HEK293 (cell line): ENCODE measurements around the gene SRSF1.

ENCODE experiments used
- EGR2 ChIP-seq: fragments of 450-650 bp; formaldehyde crosslinking; IDR thresholded peaks from 2 replicates; pipeline ENCODE4 v1.5.1; 2016; ENCODE audit warnings: low read depth, missing biosample characterization, missing genetic modification characterization
- GFI1B ChIP-seq: fragments of 450-650 bp; formaldehyde crosslinking; IDR thresholded peaks from 2 replicates; pipeline ENCODE4 v1.5.1; 2016; ENCODE audit warnings: missing biosample characterization, missing genetic modification characterization
- GLIS1 ChIP-seq: fragments of 450-650 bp; formaldehyde crosslinking; IDR thresholded peaks from 2 replicates; pipeline ENCODE4 v1.5.1; 2016; ENCODE audit warnings: missing biosample characterization, missing genetic modification characterization
- HOXC10 ChIP-seq: sonication (generic); formaldehyde crosslinking; IDR thresholded peaks from 2 replicates; pipeline ENCODE4 v1.8.1; 2023; ENCODE audit warnings: mild to moderate bottlenecking, missing genetic modification reagents
- KLF7 ChIP-seq: fragments of 450-650 bp; formaldehyde crosslinking; IDR thresholded peaks from 2 replicates; pipeline ENCODE4 v1.5.1; 2016; ENCODE audit warnings: missing biosample characterization, missing genetic modification characterization, borderline replicate concordance
- KLF9 ChIP-seq: fragments of 450-650 bp; formaldehyde crosslinking; IDR thresholded peaks from 2 replicates; pipeline ENCODE4 v1.5.1; 2016; ENCODE audit warnings: missing biosample characterization, missing genetic modification characterization, low read depth
- OSR2 ChIP-seq: fragments of 450-650 bp; formaldehyde crosslinking; IDR thresholded peaks from 2 replicates; pipeline ENCODE4 v1.5.1; 2016; ENCODE audit warnings: missing biosample characterization, missing genetic modification characterization
- RBAK ChIP-seq: fragments of 450-650 bp; formaldehyde crosslinking; IDR thresholded peaks from 2 replicates; pipeline ENCODE4 v1.5.1; 2016; ENCODE audit warnings: missing biosample characterization, missing genetic modification characterization
- SCRT1 ChIP-seq: fragments of 450-650 bp; formaldehyde crosslinking; IDR thresholded peaks from 2 replicates; pipeline ENCODE4 v1.5.1; 2016; ENCODE audit warnings: missing biosample characterization, missing genetic modification characterization, borderline replicate concordance
- SP3 ChIP-seq: fragments of 450-650 bp; formaldehyde crosslinking; IDR thresholded peaks from 2 replicates; pipeline ENCODE4 v1.5.1; 2016; ENCODE audit warnings: missing biosample characterization, missing genetic modification characterization
- WT1 ChIP-seq: fragments of 450-650 bp; formaldehyde crosslinking; IDR thresholded peaks from 2 replicates; pipeline ENCODE4 v1.5.1; 2016; ENCODE audit warnings: missing biosample characterization, missing genetic modification characterization
- ZBTB11 ChIP-seq: fragments of 450-650 bp; formaldehyde crosslinking; conservative IDR thresholded peaks from 2 replicates; pipeline ENCODE4 v1.5.1; 2016; ENCODE audit warnings: low read depth, missing biosample characterization, missing genetic modification characterization
- ZBTB21 ChIP-seq: fragments of 450-650 bp; formaldehyde crosslinking; IDR thresholded peaks from 2 replicates; pipeline ENCODE4 v1.5.1; 2017; ENCODE audit warnings: missing biosample characterization, missing genetic modification characterization
- ZBTB26 ChIP-seq: fragments of 450-650 bp; formaldehyde crosslinking; optimal IDR thresholded peaks from 2 replicates; pipeline ENCODE3; 2016; ENCODE audit warnings: missing biosample characterization, mild to moderate bottlenecking, missing genetic modification characterization
- ZEB2 ChIP-seq: fragments of 450-650 bp; formaldehyde crosslinking; IDR thresholded peaks from 2 replicates; pipeline ENCODE4 v1.5.1; 2016; ENCODE audit warnings: missing biosample characterization, missing genetic modification characterization
- ZFP69B ChIP-seq: fragments of 450-650 bp; formaldehyde crosslinking; IDR thresholded peaks from 2 replicates; pipeline ENCODE4 v1.5.1; 2016; ENCODE audit warnings: missing biosample characterization, missing genetic modification characterization
- ZNF112 ChIP-seq: fragments of 450-650 bp; formaldehyde crosslinking; IDR thresholded peaks from 2 replicates; pipeline ENCODE4 v1.5.0; 2017; ENCODE audit warnings: missing biosample characterization, missing genetic modification characterization
- ZNF138 ChIP-seq: fragments of 450-650 bp; formaldehyde crosslinking; IDR thresholded peaks from 2 replicates; pipeline ENCODE4 v1.5.1; 2016; ENCODE audit warnings: missing biosample characterization, missing genetic modification characterization, borderline replicate concordance
- ZNF223 ChIP-seq: fragments of 450-650 bp; formaldehyde crosslinking; IDR thresholded peaks from 2 replicates; pipeline ENCODE4 v1.5.1; 2016; ENCODE audit warnings: missing biosample characterization, missing genetic modification characterization
- ZNF248 ChIP-seq: fragments of 450-650 bp; formaldehyde crosslinking; IDR thresholded peaks from 2 replicates; pipeline ENCODE4 v1.5.1; 2017; ENCODE audit warnings: missing biosample characterization, missing genetic modification characterization
- ZNF266 ChIP-seq: fragments of 450-650 bp; formaldehyde crosslinking; IDR thresholded peaks from 2 replicates; pipeline ENCODE4 v1.5.1; 2016; ENCODE audit warnings: missing biosample characterization, missing genetic modification characterization, low read depth
- ZNF311 ChIP-seq: fragments of 450-650 bp; formaldehyde crosslinking; IDR thresholded peaks from 2 replicates; pipeline ENCODE4 v1.5.1; 2017; ENCODE audit warnings: missing biosample characterization, missing genetic modification characterization, borderline replicate concordance
- ZNF335 ChIP-seq: fragments of 450-650 bp; formaldehyde crosslinking; conservative IDR thresholded peaks from 2 replicates; pipeline ENCODE4 v1.5.1; 2016; ENCODE audit warnings: missing biosample characterization, missing genetic modification characterization
- ZNF341 ChIP-seq: fragments of 450-650 bp; formaldehyde crosslinking; IDR thresholded peaks from 2 replicates; pipeline ENCODE4; 2016; ENCODE audit warnings: low read depth, missing biosample characterization, missing genetic modification characterization
- ZNF398 ChIP-seq: fragments of 450-650 bp; formaldehyde crosslinking; IDR thresholded peaks from 2 replicates; pipeline ENCODE4 v1.5.1; 2017; ENCODE audit warnings: missing biosample characterization, missing genetic modification characterization
- ZNF404 ChIP-seq: fragments of 450-650 bp; formaldehyde crosslinking; IDR thresholded peaks from 2 replicates; pipeline ENCODE4 v1.5.1; 2017; ENCODE audit warnings: missing biosample characterization, missing genetic modification characterization
- ZNF423 ChIP-seq: fragments of 450-650 bp; formaldehyde crosslinking; IDR thresholded peaks from 2 replicates; pipeline ENCODE4 v1.5.1; 2016; ENCODE audit warnings: missing biosample characterization, missing genetic modification characterization
- ZNF514 ChIP-seq: fragments of 450-650 bp; formaldehyde crosslinking; IDR thresholded peaks from 2 replicates; pipeline ENCODE4 v1.5.1; 2016; ENCODE audit warnings: missing biosample characterization, missing genetic modification characterization
- ZNF624 ChIP-seq: fragments of 450-650 bp; formaldehyde crosslinking; IDR thresholded peaks from 2 replicates; pipeline ENCODE4 v1.5.1; 2017; ENCODE audit warnings: missing biosample characterization, missing genetic modification characterization
- TF ChIP-seq, protein P1 (sequence below): fragments of 450-650 bp; formaldehyde crosslinking; IDR thresholded peaks from 2 replicates; pipeline ENCODE4 v1.5.1; 2016; ENCODE audit warnings: missing biosample characterization, missing genetic modification characterization
- TF ChIP-seq, protein P2 (sequence below): fragments of 450-650 bp; formaldehyde crosslinking; IDR thresholded peaks from 2 replicates; pipeline ENCODE4 v1.5.1; 2017; ENCODE audit warnings: missing biosample characterization, missing genetic modification characterization

SRSF1 gene

DNA sequence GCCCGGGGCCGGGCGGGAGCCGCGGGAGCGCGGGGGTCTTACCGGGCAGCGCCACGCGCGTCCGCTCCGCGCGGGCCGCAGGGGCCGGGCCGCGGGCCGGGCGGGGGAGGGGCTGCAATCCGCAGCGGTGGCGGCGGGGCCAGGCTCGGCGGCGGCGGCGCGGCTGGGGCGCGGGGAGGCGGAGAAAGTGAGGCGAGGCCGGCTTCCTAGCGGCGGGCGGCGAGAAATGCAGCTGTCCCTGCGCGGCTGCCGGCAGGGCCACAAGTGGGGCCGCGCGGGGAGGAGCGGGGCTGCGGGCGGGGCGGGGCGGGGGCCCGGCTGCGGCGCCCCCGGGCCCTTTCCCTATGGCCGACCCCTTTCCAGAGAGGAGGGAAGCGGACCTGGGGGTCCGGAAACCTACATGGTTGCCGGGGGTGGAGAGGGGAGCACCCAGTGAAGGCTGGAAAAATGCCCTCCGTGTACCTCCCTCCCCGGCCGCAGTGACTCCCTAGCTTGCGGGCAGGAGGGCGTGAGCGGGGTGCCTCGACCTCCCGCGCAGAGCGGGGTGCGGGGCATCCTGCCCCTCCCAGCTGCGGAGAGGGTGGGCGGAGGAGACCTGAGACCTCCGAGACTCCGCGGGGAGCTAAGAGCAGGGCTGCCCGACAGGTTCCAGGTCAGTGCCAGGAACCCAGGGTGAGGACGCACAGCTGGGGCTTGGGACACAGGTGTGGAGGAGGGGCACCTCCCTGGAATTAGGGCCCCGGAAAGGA is 51.7 kb downstream of the SRSF1 start, which contains the start of gene CUEDC1 (continued):
- TF ChIP-seq KLF7 (tag by site-specific recombination), result no peak
- TF ChIP-seq SCRT1 (tag by site-specific recombination), result peak; percentile 30; the same call in 1 of the 2 replicates
- no peak for TF ChIP-seq OSR2 (tag by site-specific recombination)
- peak; percentile 78 for TF ChIP-seq ZNF398 (tag by site-specific recombination)
- TF ChIP-seq ZNF335 (tag by site-specific recombination), result peak; percentile 78
- TF ChIP-seq, protein P1, sequence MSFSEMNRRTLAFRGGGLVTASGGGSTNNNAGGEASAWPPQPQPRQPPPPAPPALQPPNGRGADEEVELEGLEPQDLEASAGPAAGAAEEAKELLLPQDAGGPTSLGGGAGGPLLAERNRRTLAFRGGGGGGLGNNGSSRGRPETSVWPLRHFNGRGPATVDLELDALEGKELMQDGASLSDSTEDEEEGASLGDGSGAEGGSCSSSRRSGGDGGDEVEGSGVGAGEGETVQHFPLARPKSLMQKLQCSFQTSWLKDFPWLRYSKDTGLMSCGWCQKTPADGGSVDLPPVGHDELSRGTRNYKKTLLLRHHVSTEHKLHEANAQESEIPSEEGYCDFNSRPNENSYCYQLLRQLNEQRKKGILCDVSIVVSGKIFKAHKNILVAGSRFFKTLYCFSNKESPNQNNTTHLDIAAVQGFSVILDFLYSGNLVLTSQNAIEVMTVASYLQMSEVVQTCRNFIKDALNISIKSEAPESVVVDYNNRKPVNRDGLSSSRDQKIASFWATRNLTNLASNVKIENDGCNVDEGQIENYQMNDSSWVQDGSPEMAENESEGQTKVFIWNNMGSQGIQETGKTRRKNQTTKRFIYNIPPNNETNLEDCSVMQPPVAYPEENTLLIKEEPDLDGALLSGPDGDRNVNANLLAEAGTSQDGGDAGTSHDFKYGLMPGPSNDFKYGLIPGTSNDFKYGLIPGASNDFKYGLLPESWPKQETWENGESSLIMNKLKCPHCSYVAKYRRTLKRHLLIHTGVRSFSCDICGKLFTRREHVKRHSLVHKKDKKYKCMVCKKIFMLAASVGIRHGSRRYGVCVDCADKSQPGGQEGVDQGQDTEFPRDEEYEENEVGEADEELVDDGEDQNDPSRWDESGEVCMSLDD (tag by site-specific recombination), result peak; percentile 67
- TF ChIP-seq ZNF112 (tag by site-specific recombination), result no peak
- 0 out of 2 replicates have a peak, but pooled peaks have one; percentile 33 for TF ChIP-seq ZNF423 (tag by site-specific recombination)
- TF ChIP-seq, protein P2, sequence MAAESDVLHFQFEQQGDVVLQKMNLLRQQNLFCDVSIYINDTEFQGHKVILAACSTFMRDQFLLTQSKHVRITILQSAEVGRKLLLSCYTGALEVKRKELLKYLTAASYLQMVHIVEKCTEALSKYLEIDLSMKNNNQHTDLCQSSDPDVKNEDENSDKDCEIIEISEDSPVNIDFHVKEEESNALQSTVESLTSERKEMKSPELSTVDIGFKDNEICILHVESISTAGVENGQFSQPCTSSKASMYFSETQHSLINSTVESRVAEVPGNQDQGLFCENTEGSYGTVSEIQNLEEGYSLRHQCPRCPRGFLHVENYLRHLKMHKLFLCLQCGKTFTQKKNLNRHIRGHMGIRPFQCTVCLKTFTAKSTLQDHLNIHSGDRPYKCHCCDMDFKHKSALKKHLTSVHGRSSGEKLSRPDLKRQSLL (tag by site-specific recombination), result 0 out of 2 replicates have a peak, but pooled peaks have one; percentile 20
- TF ChIP-seq ZBTB11 (tag by site-specific recombination), result no peak
- no peak for TF ChIP-seq ZNF266
- no peak for TF ChIP-seq RBAK
- TF ChIP-seq ZNF311 (tag by site-specific recombination), result no peak
- TF ChIP-seq ZBTB21 (tag by site-specific recombination), result no peak
- peak; percentile 25; the same call in 1 of the 2 replicates for TF ChIP-seq SP3 (tag by site-specific recombination)
- TF ChIP-seq EGR2 (tag by site-specific recombination), result peak; percentile 23; the same call in 1 of the 2 replicates
- TF ChIP-seq ZNF624, result no peak
- TF ChIP-seq ZNF404 (tag by site-specific recombination), result no peak
- peak; percentile 87 for TF ChIP-seq GLIS1 (tag by site-specific recombination)
- 0 out of 2 replicates have a peak, but pooled peaks have one; percentile 51 for TF ChIP-seq ZEB2
- peak; percentile 37 for TF ChIP-seq ZBTB26 (tag by site-specific recombination)
- TF ChIP-seq ZNF341 (tag by site-specific recombination), result 0 out of 2 replicates have a peak, but pooled peaks have one; percentile 33
- 0 out of 2 replicates have a peak, but pooled peaks have one; percentile 51 for TF ChIP-seq KLF9 (tag by site-specific recombination)
- no peak for TF ChIP-seq ZNF514 (tag by site-specific recombination)
- peak; percentile 83 for TF ChIP-seq WT1
- no peak for TF ChIP-seq ZNF223 (tag by site-specific recombination)
- no peak for TF ChIP-seq GFI1B (tag by site-specific recombination)
- no peak for TF ChIP-seq ZFP69B (tag by site-specific recombination)
- no peak for TF ChIP-seq ZNF248
- TF ChIP-seq HOXC10 (CRISPR knock-in tag), result no peak
- TF ChIP-seq ZNF138, result no peak
